Mesenchymal stem cell (in vitro differentiated cells and primary cell): Measurements from ENCODE around the gene GGTLC2.

Experiments used
- DNase-seq: peaks from one replicate; pipeline ENCODE4 v3.0.0-alpha.2; 2013
- H2AFZ ChIP-seq: one replicate; pipeline ENCODE4 v1.6.1; 2013; ENCODE audit warnings: low read depth, mild to moderate bottlenecking, control low read depth, inconsistent platforms, low read length, moderate library complexity
- H2AK5ac ChIP-seq: 2 replicates; pipeline ENCODE4 v1.6.1; 2013; ENCODE audit warnings: low read length, moderate library complexity, mild to moderate bottlenecking, inconsistent platforms; ENCODE audit not compliant: severe bottlenecking
- H2BK120ac ChIP-seq: one replicate; pipeline ENCODE4 v1.6.1; 2013; ENCODE audit warnings: low read depth, mild to moderate bottlenecking, inconsistent platforms, low read length, moderate library complexity
- H2BK12ac ChIP-seq, 2 experiments: one replicate each; pipeline ENCODE4 v1.6.1; 2013; ENCODE audit warnings: inconsistent platforms in 2 of 2, low read length in 2 of 2, mild to moderate bottlenecking in 2 of 2, moderate library complexity in 2 of 2, control low read depth in 1 of 2
- H2BK15ac ChIP-seq: one replicate; pipeline ENCODE4 v1.6.1; 2013; ENCODE audit warnings: mild to moderate bottlenecking, low read depth, inconsistent platforms; ENCODE audit not compliant: poor library complexity, severe bottlenecking
- H2BK5ac ChIP-seq: 2 replicates; pipeline ENCODE4 v1.6.1; 2013; ENCODE audit warnings: low read depth, mild to moderate bottlenecking, low read length, control low read depth, inconsistent platforms; ENCODE audit not compliant: poor library complexity, severe bottlenecking
- H3K14ac ChIP-seq, 2 experiments: one replicate each; pipeline ENCODE4 v1.6.1; 2013; ENCODE audit warnings: inconsistent platforms in 2 of 2, low read length in 2 of 2, control low read depth in 1 of 2, mild to moderate bottlenecking in 1 of 2, moderate library complexity in 1 of 2
- H3K18ac ChIP-seq, 2 experiments: one replicate each; pipeline ENCODE4 v1.6.1; 2013; ENCODE audit warnings: inconsistent platforms in 2 of 2, low read length in 2 of 2, control low read depth in 1 of 2, low read depth in 1 of 2, mild to moderate bottlenecking in 1 of 2
- H3K23ac ChIP-seq, 2 experiments: one replicate each; pipeline ENCODE4 v1.6.1; 2013; ENCODE audit warnings: inconsistent platforms in 2 of 2, low read length in 2 of 2, mild to moderate bottlenecking in 2 of 2, moderate library complexity in 2 of 2, control low read depth in 1 of 2
- H3K27ac ChIP-seq: 2 replicates; pipeline ENCODE4 v1.5.1; 2013; ENCODE audit warnings: mild to moderate bottlenecking, moderate library complexity, low read length, control low read depth, inconsistent platforms; ENCODE audit not compliant: poor library complexity, severe bottlenecking
- H3K27me3 ChIP-seq, 2 experiments: 2 replicates each; pipeline versions ENCODE4 v1.6.1 to v1.7.0; 2013; ENCODE audit warnings: low read length in 2 of 2, mild to moderate bottlenecking in 2 of 2, moderate library complexity in 2 of 2, control low read depth in 1 of 2, inconsistent platforms in 1 of 2; ENCODE audit not compliant: control insufficient read depth in 1 of 2, insufficient read depth in 1 of 2
- H3K36me3 ChIP-seq, 2 experiments: 2 replicates each; pipeline versions ENCODE4 v1.6.1 to v1.7.0; 2013; ENCODE audit warnings: low read length in 2 of 2, control low read depth in 1 of 2, inconsistent platforms in 1 of 2, low read depth in 1 of 2, mild to moderate bottlenecking in 1 of 2; ENCODE audit not compliant: insufficient read depth in 2 of 2, control insufficient read depth in 1 of 2
- H3K4ac ChIP-seq, 2 experiments: one replicate each; pipeline ENCODE4 v1.6.1; 2013; ENCODE audit warnings: inconsistent platforms in 2 of 2, low read length in 2 of 2, mild to moderate bottlenecking in 2 of 2, moderate library complexity in 2 of 2, control low read depth in 1 of 2, low read depth in 1 of 2
- H3K4me1 ChIP-seq: 2 replicates; pipeline ENCODE4 v1.6.1; 2013; ENCODE audit warnings: low read depth, low read length, control low read depth; ENCODE audit not compliant: control insufficient read depth, insufficient read depth
- H3K4me2 ChIP-seq: 2 replicates; pipeline ENCODE4 v1.6.1; 2013; ENCODE audit warnings: low read length, mild to moderate bottlenecking, inconsistent platforms; ENCODE audit not compliant: poor library complexity, severe bottlenecking
- H3K4me3 ChIP-seq, 2 experiments: 2 replicates each; pipeline versions ENCODE4 v1.5.1 to v1.7.0; 2013; ENCODE audit warnings: low read length in 2 of 2, mild to moderate bottlenecking in 2 of 2, control low read depth in 1 of 2, low read depth in 1 of 2; ENCODE audit not compliant: insufficient read depth in 1 of 2
- H3K79me1 ChIP-seq: replicated peaks from 2 replicates; pipeline ENCODE4 v1.6.1; 2013; ENCODE audit warnings: mild to moderate bottlenecking, control low read depth, low read length, inconsistent platforms; ENCODE audit not compliant: poor library complexity, severe bottlenecking
- H3K9ac ChIP-seq: 2 replicates; pipeline ENCODE4 v1.7.0; 2013; ENCODE audit warnings: mild to moderate bottlenecking, low read length, moderate library complexity
- H3K9me3 ChIP-seq: 2 replicates; pipeline ENCODE4 v1.7.0; 2013; ENCODE audit warnings: mild to moderate bottlenecking, low read length; ENCODE audit not compliant: control insufficient read depth
- H4K8ac ChIP-seq: one replicate; pipeline ENCODE4 v1.6.1; 2013; ENCODE audit warnings: inconsistent platforms, mild to moderate bottlenecking, low read length, moderate library complexity
- H4K91ac ChIP-seq: one replicate; pipeline ENCODE4 v1.6.1; 2013; ENCODE audit warnings: mild to moderate bottlenecking, low read length, inconsistent platforms
- WGBS: methylation state at CpG from one replicate; pipeline ENCODE4 v1.1.7; 2013; ENCODE audit warnings: mixed read lengths; 5-methylcytosine and 5-hydroxymethylcytosine counted together

GGTLC2 gene

GRCh38 chr22:22662095-22662494, 17.7 kb downstream of the GGTLC2 start:
- 90% methylated on average over 2 of the region's 3 CpGs for WGBS
- Histone ChIP-seq H2BK15ac (no peak overlapping the region), H2AK5ac (no peak overlapping the region), H3K4me3 (no peak overlapping the region), H3K27me3 (peaks cover 7 to 84% of the 10 kb centered on the region in 2 experiments), H3K36me3 (no peaks in the 10 kb centered on the region), H3K14ac (no peak overlapping the region), H3K4me2 (no peak overlapping the region), H2AFZ (no peak overlapping the region), H3K18ac (no peak overlapping the region), H3K4me1 (peaks cover 3% of the 10 kb centered on the region), H3K23ac (no peak overlapping the region), H2BK5ac (no peak overlapping the region), H3K27ac (no peak overlapping the region), H2BK120ac (no peak overlapping the region), H2BK12ac (no peak overlapping the region), H4K8ac (no peak overlapping the region), H3K4ac (no peak overlapping the region), H4K91ac (no peak overlapping the region), H3K9ac (no peak overlapping the region), H3K9me3 (no peaks in the 10 kb centered on the region), H3K79me1 (no peaks in the 10 kb centered on the region)
- no peak for DNase-seq

GRCh38 chr22:22663861-22664800, 19.7 kb downstream of the GGTLC2 start:
- Histone ChIP-seq H4K91ac (no peak overlapping the region), H2BK15ac (no peak overlapping the region), H3K4me1 (peaks cover 3% of the 10 kb centered on the region), H3K79me1 (no peaks in the 10 kb centered on the region), H3K27me3 (peaks cover 11 to 79% of the 10 kb centered on the region in 2 experiments), H3K4ac (no peak overlapping the region), H2BK5ac (no peak overlapping the region), H2BK120ac (no peak overlapping the region), H3K27ac (no peak overlapping the region), H2BK12ac (no peak overlapping the region), H3K23ac (no peak overlapping the region), H3K9me3 (peaks cover 5% of the 10 kb centered on the region), H3K18ac (no peak overlapping the region), H3K4me2 (no peak overlapping the region), H2AK5ac (no peak overlapping the region), H3K4me3 (no peak overlapping the region), H3K9ac (no peak overlapping the region), H2AFZ (no peak overlapping the region), H4K8ac (no peak overlapping the region), H3K36me3 (no peaks in the 10 kb centered on the region), H3K14ac (no peak overlapping the region)
- 59% methylated on average over 14 of the region's 14 CpGs for WGBS
- no peak for DNase-seq

- H2BK12ac ChIP-seq = no peak overlapping the region
- no peak overlapping the region for H2AK5ac ChIP-seq
- no peak overlapping the region for H2AFZ ChIP-seq
Measured at GRCh38 chr22:22666307-22667091, 22.1 kb downstream of the GGTLC2 start.

More at GRCh38 chr22:22666307-22667091, 22.1 kb downstream of the GGTLC2 start:
- no peak overlapping the region for H3K27ac ChIP-seq
- 52% methylated on average over 7 of the region's 7 CpGs for WGBS
- peaks cover 22% of the 10 kb centered on the region for H3K9me3 ChIP-seq
- no peak overlapping the region for H3K23ac ChIP-seq
- H3K4ac ChIP-seq = no peak overlapping the region
- H2BK120ac ChIP-seq = no peak overlapping the region
- no peak for DNase-seq
- no peak overlapping the region for H2BK15ac ChIP-seq
- no peaks in the 10 kb centered on the region for H3K36me3 ChIP-seq
- H3K27me3 ChIP-seq = peaks cover 4 to 66% of the 10 kb centered on the region in 2 experiments
- H3K79me1 ChIP-seq = no peaks in the 10 kb centered on the region
- no peak overlapping the region for H3K4me2 ChIP-seq
- no peak overlapping the region for H2BK5ac ChIP-seq
- H3K9ac ChIP-seq = no peak overlapping the region
- no peak overlapping the region for H4K8ac ChIP-seq
- no peak overlapping the region for H4K91ac ChIP-seq
- no peak overlapping the region for H3K18ac ChIP-seq
- no peak overlapping the region for H3K14ac ChIP-seq
- no peak overlapping the region for H3K4me3 ChIP-seq
- H3K4me1 ChIP-seq = peaks cover 3% of the 10 kb centered on the region
